IMR-90 (cell line): Measurements from ENCODE around the gene DPP10. TPM values are rescaled to one million over a fixed set of nuclear protein-coding genes. Genes with fewer than 3 reads are reported as not detected.

Source experiments
- ATAC-seq: fragments of 200-7000 bp; cut with Tn5 transposase; 2 replicates; pipeline ENCODE4 v1.9.1; 2020; ENCODE audit warnings: low read depth, mild to moderate bottlenecking, moderate library complexity
- BruUV-seq: library from RNA; stranded (reverse); fragments of 400-500 nt; replicated peaks from 2 replicates; lab custom pipeline; 2021; lab: Mats Ljungman, UMichigan
- CTCF ChIA-PET: fragments of 300-600 bp; formaldehyde crosslinking; extraction: SDS; loops from one replicate; lab custom pipeline; 2021; ENCODE audit warnings: antibody characterized with exemption; lab: Yijun Ruan, JAX
- POLR2A ChIA-PET: fragments of 300-600 bp; sonication (Branson Sonifier 250); formaldehyde crosslinking; loops from one replicate; lab custom pipeline; 2022; ENCODE audit warnings: antibody characterized with exemption; ENCODE audit not compliant: unreplicated experiment; lab: Charles Lee
- DNase-seq: peaks from one replicate; pipeline ENCODE4 v3.0.0; 2013
- H2AFZ ChIP-seq: replicated peaks from 2 replicates; pipeline ENCODE3; 2013; ENCODE audit warnings: low read length, mild to moderate bottlenecking; ENCODE audit not compliant: poor library complexity
- H2AK5ac ChIP-seq: 2 replicates; pipeline ENCODE4 v1.6.1; 2013; ENCODE audit warnings: low read depth, low read length, inconsistent platforms
- H2AK9ac ChIP-seq: replicated peaks from 2 replicates; pipeline ENCODE3; 2013; ENCODE audit warnings: mild to moderate bottlenecking, low read depth, low read length, moderate library complexity; ENCODE audit not compliant: poor library complexity
- H2BK120ac ChIP-seq: 2 replicates; pipeline ENCODE4 v1.6.1; 2013; ENCODE audit warnings: low read depth, low read length, inconsistent platforms
- H2BK15ac ChIP-seq: 3 replicates; pipeline ENCODE4 v1.6.1; 2013; ENCODE audit warnings: low read depth, low read length, inconsistent platforms
- H2BK20ac ChIP-seq: 2 replicates; pipeline ENCODE4 v1.6.1; 2013; ENCODE audit warnings: low read depth, mild to moderate bottlenecking, inconsistent platforms, low read length, moderate library complexity
- H2BK5ac ChIP-seq: 2 replicates; pipeline ENCODE4 v1.6.1; 2013; ENCODE audit warnings: mild to moderate bottlenecking, low read depth, low read length, inconsistent platforms; ENCODE audit not compliant: poor library complexity, severe bottlenecking
- H3K14ac ChIP-seq: replicated peaks from 2 replicates; pipeline ENCODE4 v1.6.1; 2013; ENCODE audit warnings: low read depth, low read length, inconsistent platforms
- H3K18ac ChIP-seq: 2 replicates; pipeline ENCODE4 v1.6.1; 2013; ENCODE audit warnings: low read depth, low read length, control low read depth
- H3K23ac ChIP-seq: 2 replicates; pipeline ENCODE4 v1.6.1; 2013; ENCODE audit warnings: low read depth, low read length, inconsistent platforms
- H3K27ac ChIP-seq: 2 replicates; pipeline ENCODE4 v1.5.1; 2013; ENCODE audit warnings: mild to moderate bottlenecking, control low read depth, low read length; ENCODE audit not compliant: insufficient read depth
- H3K27me3 ChIP-seq: 2 replicates; pipeline ENCODE4 v1.6.1; 2013; ENCODE audit warnings: low read length; ENCODE audit not compliant: control insufficient read depth, insufficient read depth
- H3K36me3 ChIP-seq: 2 replicates; pipeline ENCODE4 v1.6.1; 2013; ENCODE audit warnings: low read length, mixed read lengths; ENCODE audit not compliant: control insufficient read depth, insufficient read depth
- H3K4ac ChIP-seq: 2 replicates; pipeline ENCODE4 v1.6.1; 2013; ENCODE audit warnings: low read depth, low read length, inconsistent platforms
- H3K4me1 ChIP-seq: 2 replicates; pipeline ENCODE4 v1.6.1; 2013; ENCODE audit warnings: low read length, mixed read lengths; ENCODE audit not compliant: control insufficient read depth, insufficient read depth
- H3K4me2 ChIP-seq: 2 replicates; pipeline ENCODE4 v1.6.1; 2013; ENCODE audit warnings: low read depth, mild to moderate bottlenecking, control low read depth, low read length, moderate library complexity
- H3K4me3 ChIP-seq: 2 replicates; pipeline ENCODE4 v1.5.1; 2013; ENCODE audit warnings: low read depth, mild to moderate bottlenecking, control low read depth, low read length, moderate library complexity; ENCODE audit not compliant: insufficient read depth
- H3K56ac ChIP-seq: 2 replicates; pipeline ENCODE4 v1.6.1; 2013; ENCODE audit warnings: low read length, inconsistent platforms; ENCODE audit not compliant: insufficient read depth; ENCODE audit errors: extremely low read depth
- H3K79me1 ChIP-seq, 2 experiments: 2 replicates each; pipeline ENCODE4 v1.6.1; 2013; ENCODE audit warnings: low read length in 2 of 2, inconsistent platforms in 1 of 2, low read depth in 1 of 2
- H3K9ac ChIP-seq: 2 replicates; pipeline ENCODE4 v1.6.1; 2013; ENCODE audit warnings: low read depth, low read length, control low read depth
- H3K9me1 ChIP-seq: 2 replicates; pipeline ENCODE4 v1.6.1; 2013; ENCODE audit warnings: low read length, inconsistent platforms; ENCODE audit not compliant: insufficient read depth
- H3K9me3 ChIP-seq: 2 replicates; pipeline ENCODE4 v1.6.1; 2013; ENCODE audit warnings: low read length; ENCODE audit not compliant: control insufficient read depth, insufficient read depth
- H4K20me1 ChIP-seq: 2 replicates; pipeline ENCODE4 v1.6.1; 2013; ENCODE audit warnings: low read length, inconsistent platforms; ENCODE audit not compliant: insufficient read depth
- H4K5ac ChIP-seq: 2 replicates; pipeline ENCODE4 v1.6.1; 2013; ENCODE audit warnings: mild to moderate bottlenecking, low read depth, low read length, control low read depth
- H4K8ac ChIP-seq, 2 experiments: 2 replicates each; pipeline ENCODE4 v1.6.1; 2013; ENCODE audit warnings: low read depth in 2 of 2, low read length in 2 of 2, control low read depth in 1 of 2, inconsistent platforms in 1 of 2
- H4K91ac ChIP-seq: 2 replicates; pipeline ENCODE4 v1.6.1; 2013; ENCODE audit warnings: low read depth, low read length, inconsistent platforms; ENCODE audit not compliant: insufficient read depth
- BHLHE40 ChIP-seq: fragments of 150-350 bp; IDR thresholded peaks from 2 replicates; pipeline ENCODE4 v1.6.1; 2016; ENCODE audit warnings: mild to moderate bottlenecking, low read depth, low read length
- CEBPB ChIP-seq: IDR thresholded peaks from 2 replicates; pipeline ENCODE4 v1.6.1; 2012; ENCODE audit warnings: low read depth, low read length, improper control_type of control experiment
- FOS ChIP-seq: fragments of 150-350 bp; IDR thresholded peaks from 2 replicates; pipeline ENCODE4 v1.6.1; 2016; ENCODE audit warnings: low read depth, low read length
- MAFK ChIP-seq: IDR thresholded peaks from 2 replicates; pipeline ENCODE4 v1.6.1; 2012; ENCODE audit warnings: low read depth, low read length, improper control_type of control experiment
- MXI1 ChIP-seq: IDR thresholded peaks from 2 replicates; pipeline ENCODE4 v1.6.1; 2012; ENCODE audit warnings: low read depth, mild to moderate bottlenecking, low read length, moderate library complexity, borderline replicate concordance
- NFE2L2 ChIP-seq: fragments of 150-350 bp; IDR thresholded peaks from 2 replicates; pipeline ENCODE4 v1.6.1; 2016; ENCODE audit warnings: low read depth, mild to moderate bottlenecking, low read length
- POLR2A ChIP-seq: IDR thresholded peaks from 2 replicates; pipeline ENCODE4 v1.6.1; 2012; ENCODE audit warnings: mild to moderate bottlenecking, low read depth, low read length
- RAD21 ChIP-seq: IDR thresholded peaks from 2 replicates; pipeline ENCODE4 v1.6.1; 2012; ENCODE audit warnings: low read length, improper control_type of control experiment
- RCOR1 ChIP-seq: IDR thresholded peaks from 2 replicates; pipeline ENCODE4 v1.6.1; 2012; ENCODE audit warnings: mild to moderate bottlenecking, low read length, improper control_type of control experiment; ENCODE audit not compliant: insufficient replicate concordance
- RFX5 ChIP-seq: IDR thresholded peaks from 2 replicates; pipeline ENCODE4 v1.8.0; 2012; ENCODE audit warnings: low read depth, mild to moderate bottlenecking, low read length, moderate library complexity
- SMC3 ChIP-seq: fragments of 150-350 bp; IDR thresholded peaks from 2 replicates; pipeline ENCODE4 v1.6.1; 2016; ENCODE audit warnings: low read depth, mild to moderate bottlenecking, antibody characterized with exemption, low read length, moderate library complexity
- WGBS, 2 experiments: methylation state at CpG; one replicate each; pipeline versions ENCODE4 v1.1.5 to v1.1.7; 2013; ENCODE audit warnings: missing lambda C conversion rate in 2 of 2; ENCODE audit not compliant: insufficient read length in 1 of 2; ENCODE audit errors: extremely low coverage in 2 of 2; 5-methylcytosine and 5-hydroxymethylcytosine counted together
- dilution Hi-C: fragments of 300-500 bp; cut with HindIII; formaldehyde crosslinking; loops from one replicate; pipeline ENCODE4 v1.14.3; 2018; ENCODE audit warnings: low sequenced_read_pairs; ENCODE audit not compliant: unreplicated experiment
- in situ Hi-C: fragments of 300-500 bp; cut with MboI; formaldehyde crosslinking; loops from 3 replicates; pipeline ENCODE4 v1.14.3; 2019; ENCODE audit warnings: low sequenced_read_pairs, inconsistent platforms, mixed read lengths
- intact Hi-C: fragments of 100-400 bp; cut with micrococcal nuclease; formaldehyde crosslinking; loops from 2 replicates; pipeline ENCODE4 v1.10.0; 2022
- polyA plus RNA-seq, 3 experiments: library from polyadenylated mRNA; depleted of rRNA; stranded (reverse); fragments of >200 nt; gene quantifications; 2 replicates each; pipeline ENCODE4 v1.2.3, GENCODE V29; 2012; ENCODE audit warnings: low replicate concordance in 1 of 3
- total RNA-seq: library from RNA; depleted of rRNA; stranded (reverse); fragments of >200 nt; gene quantifications from 2 replicates; pipeline ENCODE4 v1.2.3, GENCODE V29; 2012
- TF ChIP-seq, protein P1 (sequence below): fragments of 150-350 bp; IDR thresholded peaks from 2 replicates; pipeline ENCODE4 v1.6.1; 2016; ENCODE audit warnings: low read depth, mild to moderate bottlenecking, low read length, moderate library complexity, borderline replicate concordance
- TF ChIP-seq, protein P2 (sequence below): conservative IDR thresholded peaks from 2 replicates; pipeline ENCODE4 v1.5.1; 2012; ENCODE audit warnings: mild to moderate bottlenecking, low read depth, low read length, improper control_type of control experiment
- TF ChIP-seq, protein P3 (sequence below): fragments of 150-350 bp; IDR thresholded peaks from 2 replicates; pipeline ENCODE4 v1.6.1; 2017; ENCODE audit warnings: mild to moderate bottlenecking, antibody characterized with exemption, low read length, low read depth

The DPP10 gene
- total and polyA plus RNA-seq, 2 of the 4 experiments (the other 2 are of a cell fraction): not detected

DNA sequence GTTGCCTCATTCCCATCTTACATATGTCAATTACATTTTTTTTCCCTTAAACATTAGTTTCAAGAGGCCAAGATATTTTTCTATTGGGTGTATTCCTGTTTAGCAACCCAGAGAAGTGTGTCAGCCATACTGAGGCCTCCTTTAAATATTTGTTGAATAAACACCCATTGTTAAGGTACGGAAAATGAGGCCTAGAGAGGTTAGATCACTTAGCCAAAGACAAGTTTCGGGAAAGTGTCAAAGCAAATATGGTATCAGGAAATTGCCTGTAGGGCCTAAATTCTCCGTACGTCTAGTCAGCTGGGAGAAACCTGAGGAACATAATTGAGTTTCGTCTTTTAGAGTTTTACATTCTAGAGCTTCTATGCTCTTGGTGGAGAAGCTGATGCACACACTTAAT lies 1138.3 kb downstream of the DPP10 start:
- no peak overlapping the region for H2BK120ac ChIP-seq
- ATAC-seq (no peak), DNase-seq (no peak)
- no peak overlapping the region for H2BK15ac ChIP-seq
- H3K27ac ChIP-seq: no peak overlapping the region
- no peaks in the 10 kb centered on the region for H3K36me3 ChIP-seq
- H4K8ac ChIP-seq: no peak overlapping the region
- H3K9ac ChIP-seq: no peak overlapping the region
- no peak overlapping the region for H2BK20ac ChIP-seq
- no peaks in the 10 kb centered on the region for H4K20me1 ChIP-seq
- no peak overlapping the region for H2BK5ac ChIP-seq
- ChIA-PET POLR2A (no interaction called here), CTCF (no interaction called here)
- no peak overlapping the region for H3K4me2 ChIP-seq
- peaks cover 4% of the 10 kb centered on the region; the same call in 1 of the 2 replicates for H3K9me3 ChIP-seq
- dilution Hi-C loops: no loop called here
- H3K14ac ChIP-seq: no peak overlapping the region
- 20% methylated on average over 1 of the region's 5 CpGs; no CpG with 5 or more reads in 1 of the 2 experiments for WGBS, 2 experiments
- no peaks in the 10 kb centered on the region for H3K4me1 ChIP-seq
- H3K4me3 ChIP-seq: no peak overlapping the region
- H2AK9ac ChIP-seq: no peak overlapping the region
- no peaks in the 10 kb centered on the region for H3K27me3 ChIP-seq
- H3K56ac ChIP-seq: no peak overlapping the region
- BruUV-seq: no TSS peak
- H3K79me1 ChIP-seq: no peaks in the 10 kb centered on the region
- no peak overlapping the region for H3K4ac ChIP-seq
- intact Hi-C loops: no loop called here
- no peak overlapping the region for H2AK5ac ChIP-seq
- H4K5ac ChIP-seq: no peak overlapping the region
- H3K23ac ChIP-seq: no peak overlapping the region
- TF ChIP-seq RFX5 (no peak), MXI1 (no peak), BHLHE40 (no peak), NFE2L2 (no peak), CEBPB (no peak), POLR2A (no peak), FOS (no peak), SMC3 (no peak), MAFK (no peak), RCOR1 (no peak), RAD21 (no peak)
- TF ChIP-seq, protein P1, sequence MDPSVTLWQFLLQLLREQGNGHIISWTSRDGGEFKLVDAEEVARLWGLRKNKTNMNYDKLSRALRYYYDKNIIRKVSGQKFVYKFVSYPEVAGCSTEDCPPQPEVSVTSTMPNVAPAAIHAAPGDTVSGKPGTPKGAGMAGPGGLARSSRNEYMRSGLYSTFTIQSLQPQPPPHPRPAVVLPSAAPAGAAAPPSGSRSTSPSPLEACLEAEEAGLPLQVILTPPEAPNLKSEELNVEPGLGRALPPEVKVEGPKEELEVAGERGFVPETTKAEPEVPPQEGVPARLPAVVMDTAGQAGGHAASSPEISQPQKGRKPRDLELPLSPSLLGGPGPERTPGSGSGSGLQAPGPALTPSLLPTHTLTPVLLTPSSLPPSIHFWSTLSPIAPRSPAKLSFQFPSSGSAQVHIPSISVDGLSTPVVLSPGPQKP: no peak
- TF ChIP-seq, protein P2, sequence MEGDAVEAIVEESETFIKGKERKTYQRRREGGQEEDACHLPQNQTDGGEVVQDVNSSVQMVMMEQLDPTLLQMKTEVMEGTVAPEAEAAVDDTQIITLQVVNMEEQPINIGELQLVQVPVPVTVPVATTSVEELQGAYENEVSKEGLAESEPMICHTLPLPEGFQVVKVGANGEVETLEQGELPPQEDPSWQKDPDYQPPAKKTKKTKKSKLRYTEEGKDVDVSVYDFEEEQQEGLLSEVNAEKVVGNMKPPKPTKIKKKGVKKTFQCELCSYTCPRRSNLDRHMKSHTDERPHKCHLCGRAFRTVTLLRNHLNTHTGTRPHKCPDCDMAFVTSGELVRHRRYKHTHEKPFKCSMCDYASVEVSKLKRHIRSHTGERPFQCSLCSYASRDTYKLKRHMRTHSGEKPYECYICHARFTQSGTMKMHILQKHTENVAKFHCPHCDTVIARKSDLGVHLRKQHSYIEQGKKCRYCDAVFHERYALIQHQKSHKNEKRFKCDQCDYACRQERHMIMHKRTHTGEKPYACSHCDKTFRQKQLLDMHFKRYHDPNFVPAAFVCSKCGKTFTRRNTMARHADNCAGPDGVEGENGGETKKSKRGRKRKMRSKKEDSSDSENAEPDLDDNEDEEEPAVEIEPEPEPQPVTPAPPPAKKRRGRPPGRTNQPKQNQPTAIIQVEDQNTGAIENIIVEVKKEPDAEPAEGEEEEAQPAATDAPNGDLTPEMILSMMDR: no peak
- TF ChIP-seq, protein P3, sequence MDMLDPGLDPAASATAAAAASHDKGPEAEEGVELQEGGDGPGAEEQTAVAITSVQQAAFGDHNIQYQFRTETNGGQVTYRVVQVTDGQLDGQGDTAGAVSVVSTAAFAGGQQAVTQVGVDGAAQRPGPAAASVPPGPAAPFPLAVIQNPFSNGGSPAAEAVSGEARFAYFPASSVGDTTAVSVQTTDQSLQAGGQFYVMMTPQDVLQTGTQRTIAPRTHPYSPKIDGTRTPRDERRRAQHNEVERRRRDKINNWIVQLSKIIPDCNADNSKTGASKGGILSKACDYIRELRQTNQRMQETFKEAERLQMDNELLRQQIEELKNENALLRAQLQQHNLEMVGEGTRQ: no peak
- no peak overlapping the region for H4K91ac ChIP-seq
- H3K9me1 ChIP-seq: no peaks in the 10 kb centered on the region
- H2AFZ ChIP-seq: no peak overlapping the region
- H3K18ac ChIP-seq: no peak overlapping the region
- in situ Hi-C loops: no loop called here
